CD4-positive, alpha-beta T cell treated with Interleukin-6 at 100 ng/mL for 8 hours (primary cell): ENCODE data around the gene GRIK1.
"Not testable (repeated sequence)": the region's sequence is repeated elsewhere in the genome, so short reads cannot be mapped to it uniquely, and the experiment has no call there.

Source experiments
- DNase-seq: peaks from one replicate; pipeline ENCODE4 v3.0.0-alpha.2; 2020; ENCODE audit warnings: mixed read lengths, low spot score

Gene GRIK1

DNA sequence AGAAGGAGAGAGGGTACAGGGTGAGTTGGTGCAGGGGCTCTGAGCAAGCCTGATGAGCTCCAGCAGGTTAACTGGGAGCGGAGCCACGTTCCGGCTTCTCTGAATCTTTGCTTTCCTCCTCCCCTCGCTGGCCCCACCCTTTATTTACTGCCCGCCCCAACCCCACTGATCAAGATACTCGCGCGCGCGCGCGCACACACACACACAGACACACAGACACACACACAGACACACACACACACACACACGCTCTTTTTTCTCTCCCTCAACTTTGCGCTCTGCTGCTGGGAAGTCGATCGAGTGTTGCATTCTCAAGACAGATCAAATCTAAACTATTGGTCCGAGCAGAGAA, at the start of gene GRIK1:
TSS of gene GRIK1 (minus strand) at position 73 of the 352 bp plus-strand sequence.
- no peak for DNase-seq

DNA sequence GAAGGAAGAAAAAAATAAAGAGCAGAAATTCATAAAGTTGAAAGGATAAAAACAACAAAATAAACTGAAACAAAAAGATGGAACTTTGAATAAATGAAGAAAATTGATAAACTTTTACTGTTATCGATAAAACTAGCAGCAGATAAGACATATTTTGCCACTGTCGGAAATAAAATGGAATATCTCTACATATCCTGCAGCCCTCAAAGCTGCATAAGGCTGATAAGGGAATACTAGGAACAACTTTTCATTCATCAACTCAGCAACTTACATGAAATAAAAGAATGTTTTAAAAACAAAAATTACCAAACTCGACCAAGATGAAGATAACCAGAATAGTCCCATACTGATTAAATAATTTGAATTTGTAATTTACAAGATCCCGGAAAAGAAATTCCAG, 48.0 kb upstream of the GRIK1 start:
- DNase-seq, result no peak

DNA sequence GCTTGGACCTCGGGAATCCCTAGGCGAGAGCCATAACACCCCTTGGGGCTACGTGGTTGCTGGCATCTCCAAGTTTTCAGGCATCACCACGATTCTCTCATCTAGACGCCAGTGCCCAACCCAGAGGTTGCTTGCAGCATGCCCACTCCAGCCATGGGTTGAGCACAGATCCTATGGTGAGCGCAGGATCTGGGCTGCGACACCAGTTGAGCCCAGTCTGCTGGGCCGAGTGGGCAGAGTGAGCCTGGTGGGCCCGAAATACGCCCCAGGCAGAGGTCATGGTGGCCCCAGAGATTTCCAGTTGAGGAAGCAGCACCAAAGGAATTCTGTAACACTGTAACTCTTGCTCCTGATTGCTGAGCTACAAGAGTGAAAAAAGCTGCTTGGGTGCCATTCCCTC, 46.1 kb upstream of the GRIK1 start:
- no peak for DNase-seq

GRCh38 chr21:29979043-29979442, 39.2 kb upstream of the GRIK1 start:
- DNase-seq, result no peak

- no peak for DNase-seq
These were observed 36.0 kb upstream of the GRIK1 start for GRCh38 chr21:29975776-29976175.

- no peak for DNase-seq
These were observed 33.5 kb upstream of the GRIK1 start for GRCh38 chr21:29973258-29973657.

DNA sequence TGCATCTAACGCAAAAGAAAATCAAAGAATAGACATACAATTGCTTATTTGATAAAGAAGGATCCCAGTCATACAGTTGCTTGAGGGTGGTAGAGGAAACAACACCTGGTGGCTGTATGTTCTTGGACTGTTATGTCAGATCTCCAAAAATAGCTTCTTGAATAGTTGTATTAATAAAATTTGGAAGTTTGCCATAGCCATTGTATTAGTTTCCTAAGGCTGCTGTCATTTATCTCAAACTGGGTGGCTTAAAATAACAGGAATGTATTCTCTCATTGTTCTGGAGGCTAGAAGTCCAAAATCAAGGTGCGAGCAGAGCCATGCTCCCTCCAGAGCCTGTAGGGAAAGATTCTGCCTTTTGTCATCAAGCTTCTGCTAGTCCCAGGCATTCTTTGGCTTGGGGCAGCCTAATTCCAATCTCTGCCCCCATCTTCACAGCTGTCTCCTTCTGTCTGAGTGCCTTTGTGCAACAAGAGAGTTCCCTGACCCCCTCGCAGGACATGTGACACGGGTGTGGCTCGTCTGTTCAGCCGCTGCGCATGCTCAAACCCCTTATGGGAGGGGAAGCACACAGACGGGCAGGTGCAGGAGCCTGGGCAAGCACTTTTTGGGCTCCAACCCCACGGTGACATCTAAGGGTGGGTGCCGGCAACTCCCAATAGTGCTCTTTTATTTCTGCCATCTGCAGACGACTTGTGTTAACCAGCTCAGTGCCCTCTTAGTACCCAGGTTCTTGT, 21.7 kb upstream of the GRIK1 start:
- no peak for DNase-seq

- no peak for DNase-seq
These were observed 18.8 kb upstream of the GRIK1 start for GRCh38 chr21:29958551-29958950.

DNA sequence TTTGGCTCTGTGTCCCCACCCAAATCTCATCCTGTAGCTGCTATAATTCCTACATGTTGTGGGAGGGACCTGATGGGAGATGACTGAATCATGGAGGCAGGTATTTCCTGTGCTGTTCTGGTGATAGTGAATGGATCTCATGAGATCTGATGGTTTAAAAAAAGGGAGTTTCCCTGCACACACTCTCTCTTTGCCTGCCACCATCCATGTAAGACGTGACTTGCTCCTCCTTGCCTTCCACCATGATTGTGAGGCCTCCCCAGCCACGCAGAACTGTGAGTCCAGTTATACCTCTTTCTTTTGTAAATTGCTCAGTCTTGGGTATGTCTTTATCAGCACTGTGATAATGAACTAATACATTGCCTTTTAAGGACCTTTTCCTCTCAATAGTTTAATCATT, 18.2 kb upstream of the GRIK1 start:
- DNase-seq, result not testable (repeated sequence)

- DNase-seq, result no peak
These were observed 13.9 kb upstream of the GRIK1 start for GRCh38 chr21:29953690-29954089.

DNA sequence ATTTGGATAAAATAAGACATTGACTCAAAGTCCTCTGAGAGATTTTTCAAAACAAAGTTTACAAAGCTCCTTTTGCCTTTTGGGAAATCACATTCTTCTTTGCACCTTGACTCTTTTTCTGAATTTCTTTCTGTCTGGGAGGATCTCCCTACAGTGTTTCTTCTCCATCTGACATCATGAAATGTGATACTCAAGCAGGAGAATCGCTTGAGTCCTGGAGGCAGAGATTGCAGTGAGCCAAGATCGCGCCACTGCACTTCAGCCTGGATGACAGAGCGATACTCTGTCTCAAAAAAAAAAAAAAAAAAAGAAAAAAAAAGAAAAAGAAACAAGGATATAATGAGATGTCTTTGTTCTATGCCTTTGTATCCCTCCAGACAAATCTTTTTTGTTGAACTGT, 13.3 kb upstream of the GRIK1 start:
- no peak for DNase-seq

DNA sequence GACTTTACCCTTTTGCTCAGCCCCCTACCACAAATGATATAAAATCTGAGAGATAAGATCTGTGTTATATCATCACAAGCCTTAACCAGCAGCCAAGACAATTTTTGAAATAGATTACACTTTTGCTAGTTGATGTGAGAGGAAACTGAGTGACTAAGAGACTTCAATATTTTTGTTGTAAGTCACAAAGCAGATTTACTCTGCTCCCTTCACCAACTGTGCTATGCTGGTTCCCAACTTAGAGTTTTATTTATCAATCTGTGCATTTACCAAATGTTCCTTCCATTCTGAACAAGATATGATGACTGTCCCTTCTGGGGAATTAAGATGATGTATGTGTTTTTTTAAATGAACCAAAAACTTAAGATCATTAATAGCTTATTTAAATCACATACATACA, 12.1 kb upstream of the GRIK1 start:
- no peak for DNase-seq

DNA sequence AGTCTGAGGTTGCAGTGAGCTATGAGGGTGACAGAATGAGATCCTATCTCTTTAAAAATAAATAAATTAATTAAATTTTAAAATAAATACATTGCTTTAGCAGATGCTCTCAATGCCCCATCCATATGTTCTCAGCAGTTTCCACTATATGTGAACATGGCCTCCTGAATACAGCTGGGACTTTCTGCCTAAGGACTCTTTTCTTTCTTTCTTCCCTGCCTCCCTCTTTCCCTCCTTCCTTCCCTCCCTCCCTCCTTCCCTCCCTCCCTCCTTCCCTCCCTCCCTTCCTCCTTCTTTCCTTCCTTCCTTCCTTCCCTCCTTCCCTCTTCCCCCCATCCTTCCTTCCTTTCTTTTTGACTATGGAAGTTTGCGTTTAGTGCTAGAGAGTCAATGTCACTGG, 10.2 kb upstream of the GRIK1 start:
- DNase-seq, result no peak

DNA sequence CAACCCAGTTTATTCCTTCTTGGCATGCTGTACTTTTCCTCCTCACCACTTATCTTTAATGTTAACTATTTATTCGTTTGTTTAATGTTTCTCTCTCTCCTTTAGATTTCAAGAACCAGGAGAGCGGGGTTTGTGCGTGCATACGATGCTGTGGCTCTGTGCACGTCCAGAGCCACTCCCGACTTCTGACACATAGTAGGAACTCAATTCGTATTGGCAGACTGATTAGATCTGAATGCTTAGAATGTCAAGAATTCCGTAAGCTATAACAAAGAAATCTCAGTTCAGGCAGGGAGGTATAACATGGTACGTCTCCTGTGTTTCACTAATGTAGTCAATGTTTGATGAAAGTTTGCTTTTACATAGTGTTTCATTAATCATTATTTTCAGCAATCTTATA, 7.3 kb upstream of the GRIK1 start:
- DNase-seq, result no peak

DNA sequence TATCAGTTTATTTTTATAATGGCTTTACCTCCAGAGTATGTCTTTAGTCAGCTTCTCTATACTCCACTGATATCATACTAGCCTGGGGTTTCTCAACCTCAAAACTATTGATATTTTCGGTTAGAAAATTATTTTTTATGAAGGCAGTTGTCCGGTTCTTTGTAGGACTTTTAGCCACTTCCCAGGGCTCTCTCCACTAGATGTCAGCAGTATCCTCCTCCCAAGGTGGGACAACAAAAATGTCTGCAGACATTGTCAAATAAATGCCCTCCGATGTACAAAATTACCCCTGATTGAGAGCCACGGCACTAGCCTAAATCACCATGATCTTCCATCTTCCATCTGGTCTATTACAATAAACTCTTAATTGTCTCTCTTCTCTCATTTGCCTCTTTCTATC, 4.1 kb upstream of the GRIK1 start:
- DNase-seq, result no peak

- no peak for DNase-seq
These were observed 2.2 kb upstream of the GRIK1 start for GRCh38 chr21:29942034-29942433.

DNA sequence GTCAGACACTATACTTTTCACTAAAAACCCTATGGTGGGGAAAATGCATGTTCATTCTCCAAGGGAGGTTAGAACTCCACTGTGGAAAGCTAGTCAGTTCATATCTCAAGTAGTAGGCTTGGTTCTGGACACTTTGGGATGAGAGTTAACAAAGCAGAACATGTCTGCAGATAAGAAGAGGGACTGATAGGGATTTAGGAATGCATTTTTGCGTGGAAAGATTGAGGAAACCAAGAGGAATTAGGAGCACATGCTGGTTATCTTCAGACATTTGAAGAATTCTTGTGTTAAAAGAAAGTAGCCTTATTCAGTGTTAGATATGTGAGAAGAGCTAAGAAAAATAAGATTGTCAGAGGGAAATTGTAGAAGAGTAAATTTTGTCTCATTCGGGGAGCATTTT, 1.2 kb upstream of the GRIK1 start:
- no peak for DNase-seq

DNA sequence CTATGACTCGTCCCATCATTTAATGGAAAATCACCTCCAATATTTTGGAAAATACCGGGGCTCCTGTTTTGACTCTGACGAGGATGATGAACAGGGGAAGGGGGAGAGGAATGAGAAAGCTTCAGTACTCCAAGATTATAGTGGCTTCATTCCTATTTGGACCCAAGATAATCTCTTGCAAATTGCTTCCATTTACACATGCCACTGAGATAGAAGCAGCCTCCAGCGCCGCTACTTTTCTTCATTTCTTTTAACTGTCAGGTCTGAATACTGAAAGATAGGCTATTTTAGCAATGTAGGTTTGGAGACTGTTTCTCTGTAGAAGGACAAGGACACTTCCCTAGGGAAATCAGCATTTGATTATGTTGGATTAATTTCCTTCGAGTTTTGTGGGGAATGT, 565 bp upstream of the GRIK1 start:
- DNase-seq, result no peak

DNA sequence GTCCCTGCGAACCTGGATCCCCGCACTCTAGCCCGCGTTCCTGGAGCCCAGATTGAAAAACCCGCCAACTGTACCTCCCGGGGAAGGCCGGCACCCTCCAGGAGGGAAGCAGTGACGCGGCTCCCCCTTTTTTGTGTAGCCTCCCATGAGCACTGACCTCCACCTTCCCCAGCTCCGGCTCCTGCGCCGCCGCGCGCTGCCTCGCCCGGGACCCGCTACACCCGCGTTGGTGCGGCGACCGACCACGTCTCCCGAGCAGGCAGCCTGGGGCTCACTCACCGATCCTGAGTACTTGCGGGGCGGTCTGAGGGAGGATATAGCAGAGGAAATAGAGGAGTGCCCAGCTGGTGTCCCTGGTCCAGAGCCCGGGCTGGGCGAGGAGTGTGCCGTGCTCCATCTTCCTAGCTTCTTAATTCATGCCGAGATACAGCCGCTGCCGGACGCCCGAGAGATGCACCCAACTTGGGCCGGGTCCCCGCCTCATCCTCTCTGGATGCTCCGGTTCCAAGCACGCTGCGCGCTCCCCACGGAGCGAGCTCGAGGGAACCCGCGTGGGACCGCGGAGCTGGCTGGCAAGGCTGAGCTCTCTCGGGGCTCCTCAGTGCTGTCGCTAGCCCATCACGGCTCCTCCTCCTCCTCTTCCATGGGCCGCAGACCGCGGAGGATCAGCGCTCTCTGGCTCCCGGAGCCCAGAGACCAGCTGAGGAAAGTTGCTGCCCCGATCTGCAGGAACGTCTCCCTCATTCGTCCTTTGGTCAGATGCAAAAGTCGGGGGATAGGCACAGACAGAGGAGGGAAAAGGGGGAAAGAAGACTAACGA, 482 bp downstream of the GRIK1 start:
- DNase-seq, result no peak

- no peak for DNase-seq
These were observed 1.1 kb downstream of the GRIK1 start for GRCh38 chr21:29938776-29939103.

DNA sequence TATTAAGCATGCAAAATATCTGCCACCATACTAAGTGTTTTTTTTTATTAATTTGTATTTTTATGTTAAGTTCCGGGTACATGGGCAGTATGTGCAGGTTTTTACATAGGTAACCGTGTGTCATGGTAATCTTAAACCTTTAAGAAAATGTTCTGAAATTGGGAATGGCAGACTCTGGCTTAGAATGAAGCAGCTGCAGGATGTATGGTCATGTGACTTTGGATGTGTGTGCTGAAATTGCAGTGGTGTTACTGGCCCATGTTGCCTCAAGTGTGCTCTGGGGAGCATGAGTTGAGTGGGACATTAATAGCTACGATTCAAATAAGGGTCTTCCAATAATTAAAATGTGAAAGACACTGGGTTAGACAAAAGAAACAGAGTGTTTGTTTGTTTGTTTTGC, 6.7 kb downstream of the GRIK1 start:
- no peak for DNase-seq

- DNase-seq, result no peak
These were observed 11.3 kb downstream of the GRIK1 start for GRCh38 chr21:29928537-29928936.

DNA sequence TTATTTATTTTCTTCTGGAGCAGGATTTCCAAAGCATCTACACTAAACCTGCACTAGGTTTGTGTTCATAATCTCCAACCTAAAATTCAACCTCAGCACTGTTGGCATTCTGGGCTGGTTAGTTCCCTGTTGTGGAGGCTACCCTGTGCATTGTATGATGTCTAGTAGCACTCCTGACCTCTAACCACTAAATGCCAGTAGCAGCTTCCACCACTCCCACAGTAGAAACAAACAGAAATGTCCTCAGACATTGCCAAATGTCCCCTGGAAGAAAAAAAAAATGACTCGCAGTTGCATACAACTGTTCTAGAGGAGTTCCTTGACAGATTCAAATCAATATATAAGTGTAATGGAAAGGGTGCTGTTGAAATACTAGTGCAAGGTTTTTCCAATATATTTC, 18.9 kb downstream of the GRIK1 start:
- DNase-seq, result no peak

GRCh38 chr21:29914326-29914725, 25.5 kb downstream of the GRIK1 start:
- no peak for DNase-seq
